ENCODE results near the gene HPCAL1.

DNA sequence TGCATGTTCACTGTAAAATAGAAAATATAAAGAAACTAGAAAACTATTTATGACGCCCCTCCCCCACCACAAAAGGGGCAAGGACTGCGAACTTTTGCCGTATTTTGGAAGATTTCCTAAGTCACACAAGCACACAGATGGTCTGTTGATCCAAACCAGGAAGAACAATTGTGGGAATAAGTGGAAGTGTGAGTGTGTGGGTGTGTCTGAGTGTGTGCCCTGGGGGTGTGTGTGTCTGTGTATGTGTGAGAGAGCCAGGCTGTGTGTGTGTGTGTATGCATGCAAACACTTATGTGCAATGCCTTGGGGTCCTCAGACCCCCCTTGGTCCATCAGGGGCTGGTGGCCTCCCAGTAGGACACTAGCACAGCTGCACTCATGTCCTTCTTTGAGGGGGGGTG lies 43.1 kb downstream of the HPCAL1 start:
- TF ChIP-seq CTCF (IDR thresholded peaks at IDR 0.05) (no peak), ZFX (IDR thresholded peaks at IDR 0.05; ENCODE audit: borderline replicate concordance) (no peak)

Measured in 22Rv1 (cell line).